ENCODE measurements around the gene HLA-DRB1. TPM values are rescaled to one million over a fixed set of nuclear protein-coding genes. Genes with fewer than 3 reads are reported as not detected.
A peak's percentile ranks its signal among the peaks of the same experiment; 100 is the strongest.

Gene HLA-DRB1
- total RNA-seq, 4 donors from 2014 or later, result 49.8 to 260 (median 102) TPM

- Histone ChIP-seq H3K4me3 (no peak overlapping the region), H3K4me1 (no peaks in the 10 kb centered on the region), H3K36me3 (no peaks in the 10 kb centered on the region), H3K27ac (peak overlapping the region in 2 of 4 donors; percentile 35 to 65), H3K9me3 (no peaks in the 10 kb centered on the region), H3K27me3 (no peaks in the 10 kb centered on the region)
- peak in 1 of 3 donors; percentile 43 for DNase-seq
- TF ChIP-seq POLR2A (IDR thresholded peaks at IDR 0.05), result no peak
- no peak for TF ChIP-seq CTCF (IDR thresholded peaks at IDR 0.05)
These were observed 34.0 kb upstream of the HLA-DRB1 start for GRCh38 chr6:32623693-32624092.

GRCh38 chr6:32622545-32623401 lies 33.1 kb upstream of the HLA-DRB1 start:
- Histone ChIP-seq H3K4me3 (no peak overlapping the region), H3K4me1 (no peaks in the 10 kb centered on the region), H3K36me3 (no peaks in the 10 kb centered on the region), H3K27me3 (no peaks in the 10 kb centered on the region), H3K27ac (peak overlapping the region in 3 of 4 donors; percentile 35 to 69 (median 67)), H3K9me3 (no peaks in the 10 kb centered on the region)
- peak in 1 of 3 donors; percentile 44 for DNase-seq
- peak in 3 of 6 experiments; percentile 6 to 44 (median 19) for TF ChIP-seq CTCF (IDR thresholded peaks at IDR 0.05)
- TF ChIP-seq POLR2A (IDR thresholded peaks at IDR 0.05), result no peak

GRCh38 chr6:32621372-32621771 lies 31.7 kb upstream of the HLA-DRB1 start:
- H3K27me3 ChIP-seq, result no peaks in the 10 kb centered on the region
- no peaks in the 10 kb centered on the region for H3K9me3 ChIP-seq
- H3K36me3 ChIP-seq, result no peaks in the 10 kb centered on the region
- TF ChIP-seq CTCF (IDR thresholded peaks at IDR 0.05) (no peak), POLR2A (IDR thresholded peaks at IDR 0.05) (no peak)
- H3K4me1 ChIP-seq, result no peaks in the 10 kb centered on the region
- no peak for DNase-seq
- no peak overlapping the region for H3K4me3 ChIP-seq
- H3K27ac ChIP-seq, result peak overlapping the region in 1 of 4 donors; percentile 67

- Histone ChIP-seq H3K4me3 (no peak overlapping the region), H3K27ac (no peak overlapping the region), H3K4me1 (no peaks in the 10 kb centered on the region), H3K9me3 (no peaks in the 10 kb centered on the region), H3K36me3 (no peaks in the 10 kb centered on the region), H3K27me3 (no peaks in the 10 kb centered on the region)
- no peak for DNase-seq
- no peak for TF ChIP-seq POLR2A (IDR thresholded peaks at IDR 0.05)
- TF ChIP-seq CTCF (IDR thresholded peaks at IDR 0.05), result no peak
These were observed 28.1 kb upstream of the HLA-DRB1 start for GRCh38 chr6:32617751-32618150.

GRCh38 chr6:32615885-32616532 lies 26.4 kb upstream of the HLA-DRB1 start:
- H3K27me3 ChIP-seq, result no peaks in the 10 kb centered on the region
- no peak overlapping the region for H3K4me3 ChIP-seq
- H3K36me3 ChIP-seq, result no peaks in the 10 kb centered on the region
- no peak overlapping the region for H3K27ac ChIP-seq
- no peaks in the 10 kb centered on the region for H3K9me3 ChIP-seq
- no peak for TF ChIP-seq CTCF (IDR thresholded peaks at IDR 0.05)
- TF ChIP-seq POLR2A (IDR thresholded peaks at IDR 0.05), result no peak
- DNase-seq, result no peak
- H3K4me1 ChIP-seq, result no peaks in the 10 kb centered on the region

All from Peyer's patch (tissue), 4 donors.